Loucy (cell line): ENCODE results near the gene CYBRD1.

Experiments
- EZH2phosphoT487 ChIP-seq: fragments of 200-600 bp; IDR thresholded peaks from 2 replicates; pipeline ENCODE4 v1.6.1; 2018; ENCODE audit warnings: antibody characterized with exemption, mild to moderate bottlenecking, moderate library complexity, borderline replicate concordance
- TF ChIP-seq, protein P1 (sequence below): fragments of 200-600 bp; sonication (generic); conservative IDR thresholded peaks from 2 replicates; pipeline ENCODE4 v1.5.1; 2014; ENCODE audit warnings: mild to moderate bottlenecking, antibody characterized with exemption, low read length

DNA sequence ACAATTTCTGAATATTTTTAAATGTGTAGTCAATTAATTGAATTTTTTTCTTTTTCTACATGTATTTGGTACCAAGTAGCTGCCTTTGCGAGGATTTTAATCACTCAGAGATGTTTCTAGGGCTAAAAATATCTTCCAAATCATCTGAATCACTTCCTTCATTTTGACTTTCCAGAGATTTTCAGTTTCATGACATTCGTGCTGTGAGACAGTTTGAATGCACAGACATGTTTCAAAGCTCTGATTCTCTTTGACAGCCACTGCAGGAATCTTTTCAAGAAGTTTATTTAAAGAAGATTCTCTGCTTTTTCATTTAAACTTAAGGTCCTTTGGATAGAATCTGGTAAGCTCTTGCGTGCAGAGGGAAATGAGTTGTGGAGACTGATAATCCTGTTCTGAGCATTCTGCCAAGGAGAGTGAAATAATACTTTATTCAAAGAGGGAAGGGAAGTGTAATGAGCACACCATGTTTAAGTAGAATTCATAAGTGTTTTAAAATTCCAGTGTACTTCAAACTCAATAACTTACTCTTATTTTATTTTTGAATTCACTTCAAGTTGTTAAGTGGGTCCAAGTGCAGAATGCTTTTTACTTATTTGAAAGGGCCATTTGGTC lies 9.7 kb downstream of the CYBRD1 start:
- TF ChIP-seq, protein P1, sequence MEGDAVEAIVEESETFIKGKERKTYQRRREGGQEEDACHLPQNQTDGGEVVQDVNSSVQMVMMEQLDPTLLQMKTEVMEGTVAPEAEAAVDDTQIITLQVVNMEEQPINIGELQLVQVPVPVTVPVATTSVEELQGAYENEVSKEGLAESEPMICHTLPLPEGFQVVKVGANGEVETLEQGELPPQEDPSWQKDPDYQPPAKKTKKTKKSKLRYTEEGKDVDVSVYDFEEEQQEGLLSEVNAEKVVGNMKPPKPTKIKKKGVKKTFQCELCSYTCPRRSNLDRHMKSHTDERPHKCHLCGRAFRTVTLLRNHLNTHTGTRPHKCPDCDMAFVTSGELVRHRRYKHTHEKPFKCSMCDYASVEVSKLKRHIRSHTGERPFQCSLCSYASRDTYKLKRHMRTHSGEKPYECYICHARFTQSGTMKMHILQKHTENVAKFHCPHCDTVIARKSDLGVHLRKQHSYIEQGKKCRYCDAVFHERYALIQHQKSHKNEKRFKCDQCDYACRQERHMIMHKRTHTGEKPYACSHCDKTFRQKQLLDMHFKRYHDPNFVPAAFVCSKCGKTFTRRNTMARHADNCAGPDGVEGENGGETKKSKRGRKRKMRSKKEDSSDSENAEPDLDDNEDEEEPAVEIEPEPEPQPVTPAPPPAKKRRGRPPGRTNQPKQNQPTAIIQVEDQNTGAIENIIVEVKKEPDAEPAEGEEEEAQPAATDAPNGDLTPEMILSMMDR = no peak
- TF ChIP-seq EZH2phosphoT487 = no peak
